WI38 (cell line): ENCODE measurements around the gene GSTT4.
"Not testable (repeated sequence)": the region's sequence is repeated elsewhere in the genome, so short reads cannot be mapped to it uniquely, and the experiment has no call there.

Experiments
- H3K4me3 ChIP-seq: 2 replicates; pipeline ENCODE4 v1.5.1; 2011; ENCODE audit warnings: low read depth, mild to moderate bottlenecking, control low read depth, low read length
- CTCF ChIP-seq: IDR thresholded peaks from 2 replicates; pipeline ENCODE4 v1.5.1; 2012; ENCODE audit warnings: low read depth, mild to moderate bottlenecking, control low read depth, low read length

GSTT4 gene

GRCh38 chr22:23984430-23984829, 20.8 kb downstream of the GSTT4 start:
- H3K4me3 ChIP-seq = no peak overlapping the region
- no peak for TF ChIP-seq CTCF

- not testable (repeated sequence) for H3K4me3 ChIP-seq
Measured at GRCh38 chr22:23980567-23980966, 24.7 kb downstream of the GSTT4 start.

- H3K4me3 ChIP-seq = not testable (repeated sequence)
Measured at GRCh38 chr22:23979557-23980240, 25.6 kb downstream of the GSTT4 start, which contains the start of gene GSTT2. TSS of gene GSTT2 (plus strand) at chr22:23980134.

- not testable (repeated sequence) for H3K4me3 ChIP-seq
Measured at GRCh38 chr22:23977304-23977703, 27.9 kb downstream of the GSTT4 start.

- not testable (repeated sequence) for H3K4me3 ChIP-seq
Measured at GRCh38 chr22:23974836-23975352, 30.4 kb downstream of the GSTT4 start.

GRCh38 chr22:23974345-23974744, 30.9 kb downstream of the GSTT4 start, which contains the start of gene DDT:
TSS of gene DDT (minus strand) at chr22:23974441. CDS start at chr22:23974414, 27 bp downstream.
- not testable (repeated sequence) for H3K4me3 ChIP-seq

GRCh38 chr22:23971927-23972326, 33.3 kb downstream of the GSTT4 start:
- not testable (repeated sequence) for H3K4me3 ChIP-seq

GRCh38 chr22:23970816-23971486, 34.3 kb downstream of the GSTT4 start:
- no peak for TF ChIP-seq CTCF
- H3K4me3 ChIP-seq = no peak overlapping the region

- no peak for TF ChIP-seq CTCF
- no peak overlapping the region for H3K4me3 ChIP-seq
Measured at GRCh38 chr22:23970201-23970641, 35.0 kb downstream of the GSTT4 start.

- no peak for TF ChIP-seq CTCF
- H3K4me3 ChIP-seq = no peak overlapping the region
Measured at GRCh38 chr22:23969071-23969470, 36.2 kb downstream of the GSTT4 start.

GRCh38 chr22:23966568-23966967, 38.7 kb downstream of the GSTT4 start, which contains the start of gene DDTL:
TSS of gene DDTL (plus strand) at chr22:23966888. CDS start at chr22:23966915, 27 bp downstream.
- not testable (repeated sequence) for H3K4me3 ChIP-seq

- not testable (repeated sequence) for H3K4me3 ChIP-seq
Measured at GRCh38 chr22:23966094-23966493, 39.2 kb downstream of the GSTT4 start.

GRCh38 chr22:23961084-23961771, 44.0 kb downstream of the GSTT4 start, which contains the start of gene GSTT2B:
TSS of gene GSTT2B (minus strand) at chr22:23961195. CDS start at chr22:23961131, 64 bp downstream.
- not testable (repeated sequence) for H3K4me3 ChIP-seq
